22Rv1 (cell line): ENCODE measurements around the gene ZNF479.
"Not testable (repeated sequence)": the region's sequence is repeated elsewhere in the genome, so short reads cannot be mapped to it uniquely, and the experiment has no call there.

Experiments
- H3K27ac ChIP-seq: fragments of 450-650 bp; 2 replicates; pipeline ENCODE4 v1.5.1; 2017
- ZFX ChIP-seq: fragments of 450-650 bp; IDR thresholded peaks from 2 replicates; pipeline ENCODE4 v1.6.1; 2017; ENCODE audit warnings: antibody characterized with exemption, borderline replicate concordance
- TF ChIP-seq, protein P1 (sequence below): fragments of 450-650 bp; IDR thresholded peaks from 2 replicates; pipeline ENCODE4 v1.5.1; 2017; ENCODE audit warnings: mild to moderate bottlenecking

The ZNF479 gene

DNA sequence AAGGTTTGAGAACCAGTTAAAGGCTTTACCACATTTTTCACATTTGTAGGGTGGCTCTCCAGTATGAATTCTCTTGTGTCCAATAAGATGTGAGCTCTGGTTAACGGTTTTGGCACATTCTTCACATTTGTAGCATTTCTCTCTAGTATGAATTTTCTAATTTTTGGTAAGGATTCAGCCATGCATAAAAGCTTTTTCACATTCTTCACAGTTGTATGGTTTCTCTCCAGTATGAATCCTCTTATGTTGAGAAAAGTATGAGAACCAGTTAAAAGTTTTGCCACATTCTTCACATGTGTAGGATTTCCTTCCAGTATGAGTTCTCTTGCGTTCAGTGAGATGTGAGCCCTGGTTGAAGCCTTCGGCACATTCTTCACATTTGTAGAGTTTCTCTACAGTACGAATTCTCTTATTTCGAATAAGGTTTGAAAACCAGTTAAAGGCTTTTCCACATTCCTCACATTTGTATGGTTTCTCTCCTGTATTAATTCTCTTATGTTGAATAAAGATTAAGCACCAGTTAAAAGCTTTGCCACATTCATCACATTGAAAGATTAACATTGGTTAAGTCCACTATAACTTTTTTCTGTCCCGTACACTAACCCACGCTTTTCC is 33.2 kb upstream of the ZNF479 start:
- no peak overlapping the region for H3K27ac ChIP-seq
- TF ChIP-seq ZFX = no peak
- TF ChIP-seq, protein P1, sequence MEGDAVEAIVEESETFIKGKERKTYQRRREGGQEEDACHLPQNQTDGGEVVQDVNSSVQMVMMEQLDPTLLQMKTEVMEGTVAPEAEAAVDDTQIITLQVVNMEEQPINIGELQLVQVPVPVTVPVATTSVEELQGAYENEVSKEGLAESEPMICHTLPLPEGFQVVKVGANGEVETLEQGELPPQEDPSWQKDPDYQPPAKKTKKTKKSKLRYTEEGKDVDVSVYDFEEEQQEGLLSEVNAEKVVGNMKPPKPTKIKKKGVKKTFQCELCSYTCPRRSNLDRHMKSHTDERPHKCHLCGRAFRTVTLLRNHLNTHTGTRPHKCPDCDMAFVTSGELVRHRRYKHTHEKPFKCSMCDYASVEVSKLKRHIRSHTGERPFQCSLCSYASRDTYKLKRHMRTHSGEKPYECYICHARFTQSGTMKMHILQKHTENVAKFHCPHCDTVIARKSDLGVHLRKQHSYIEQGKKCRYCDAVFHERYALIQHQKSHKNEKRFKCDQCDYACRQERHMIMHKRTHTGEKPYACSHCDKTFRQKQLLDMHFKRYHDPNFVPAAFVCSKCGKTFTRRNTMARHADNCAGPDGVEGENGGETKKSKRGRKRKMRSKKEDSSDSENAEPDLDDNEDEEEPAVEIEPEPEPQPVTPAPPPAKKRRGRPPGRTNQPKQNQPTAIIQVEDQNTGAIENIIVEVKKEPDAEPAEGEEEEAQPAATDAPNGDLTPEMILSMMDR = no peak

DNA sequence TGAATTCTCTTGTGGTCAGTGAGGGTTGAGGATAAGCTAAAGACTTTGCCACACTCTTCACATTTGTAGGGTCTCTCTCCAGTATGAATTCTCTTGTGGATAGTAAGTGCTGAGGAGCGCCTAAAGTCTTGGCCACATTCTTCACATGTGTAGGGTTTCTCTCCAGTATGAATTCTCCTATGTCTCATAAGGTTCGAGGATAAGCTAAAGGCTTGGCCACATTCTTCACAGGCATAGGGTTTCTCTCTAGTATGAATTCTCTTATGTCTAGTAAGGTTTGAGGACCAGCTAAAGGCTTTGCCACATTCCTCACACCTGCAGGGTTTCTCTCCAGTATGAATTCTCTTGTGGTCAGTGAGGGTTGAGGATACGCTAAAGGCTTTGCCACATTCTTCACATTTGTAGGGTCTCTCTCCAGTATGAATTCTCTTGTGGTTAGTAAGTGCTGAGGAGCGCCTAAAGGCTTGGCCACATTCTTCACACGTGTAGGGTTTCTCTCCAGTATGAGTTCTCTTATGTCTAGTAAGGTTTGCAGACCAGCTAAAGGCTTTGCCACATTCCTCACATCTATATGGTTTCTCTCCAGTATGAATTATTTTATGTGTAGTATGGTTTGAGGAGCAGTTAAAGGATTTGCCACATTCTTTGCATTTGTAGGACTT is 12.0 kb downstream of the ZNF479 start:
- H3K27ac ChIP-seq = not testable (repeated sequence)
